Measurements from ENCODE around the gene MYZAP.

Gene MYZAP

DNA sequence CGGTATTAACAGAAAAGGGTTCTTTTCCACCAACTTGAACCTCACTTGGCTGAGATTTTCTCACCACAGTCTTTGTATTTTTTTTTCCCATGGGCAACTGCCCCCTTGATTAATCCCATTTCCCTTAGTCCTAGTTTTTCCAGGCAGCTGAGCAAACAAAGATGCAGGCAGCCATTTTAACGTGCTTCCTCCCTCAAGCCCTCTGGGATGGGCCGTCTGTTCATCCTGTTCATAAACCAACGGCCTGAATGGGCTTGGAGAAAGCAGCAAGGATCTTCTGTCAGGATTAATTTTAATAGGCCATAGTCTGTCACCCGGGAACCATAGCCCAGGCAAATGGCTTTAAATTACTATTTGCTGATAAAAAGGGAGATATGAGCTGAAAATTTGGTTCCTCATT, 104.4 kb downstream of the MYZAP start:
- no peak for DNase-seq (ENCODE audit: low read depth, low spot score)

DNA sequence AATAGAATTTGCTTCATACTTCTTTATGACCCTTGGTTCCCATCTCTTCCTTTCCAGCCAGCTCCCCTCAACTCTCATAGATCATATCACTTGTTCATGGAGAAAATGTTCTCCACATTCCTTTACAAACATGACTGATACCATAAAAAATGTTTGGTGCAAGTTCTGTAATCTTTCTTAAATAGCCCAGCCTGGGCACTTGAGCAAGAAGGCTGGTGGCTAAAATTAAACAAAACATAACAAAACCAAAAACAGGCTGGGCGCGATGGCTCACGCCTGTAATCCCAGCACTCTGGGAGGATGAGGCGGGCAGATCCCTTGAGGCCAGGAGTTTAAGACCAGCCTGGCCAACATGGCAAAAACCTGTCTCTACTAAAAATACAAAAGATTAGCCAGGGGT, 105.9 kb downstream of the MYZAP start:
- DNase-seq (ENCODE audit: low read depth, low spot score), result no peak

DNA sequence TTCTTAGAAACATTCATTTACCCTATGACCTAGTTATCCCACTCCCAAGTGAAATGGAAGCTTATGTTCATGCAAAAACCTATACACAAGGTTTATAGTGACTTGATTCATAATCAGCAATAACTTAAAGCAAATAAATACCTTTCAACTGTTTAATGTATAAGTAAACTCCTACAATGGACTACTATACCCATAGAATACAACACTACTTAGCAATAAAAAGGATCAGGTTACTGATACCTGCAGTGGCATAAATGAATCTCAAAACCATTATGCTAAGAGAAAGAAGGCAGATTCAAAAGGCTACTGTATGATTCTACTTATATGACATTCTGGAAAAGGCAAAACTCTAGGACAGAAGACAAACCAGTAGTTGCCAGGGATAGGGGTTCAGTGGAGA, 106.5 kb downstream of the MYZAP start:
- DNase-seq (ENCODE audit: low read depth, low spot score), result no peak

DNA sequence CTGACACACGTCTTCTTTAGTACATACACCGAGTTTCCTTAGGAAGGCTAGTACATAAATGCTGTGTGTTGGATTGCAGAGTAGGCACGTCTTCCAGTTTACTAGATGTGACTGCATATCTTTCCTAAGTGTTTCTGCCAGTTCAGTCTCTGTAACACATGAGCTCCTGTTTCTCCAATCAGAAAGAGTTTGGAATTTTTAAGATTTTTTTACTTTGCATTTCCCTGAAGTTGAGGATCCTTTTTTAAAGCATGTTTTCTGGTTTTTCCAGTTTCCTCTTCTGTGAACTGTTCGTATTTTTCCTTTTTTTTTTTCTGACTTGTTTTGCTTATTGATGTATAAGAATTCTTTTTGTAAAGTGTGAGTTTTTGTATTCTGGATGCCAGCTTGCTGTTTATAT, 107.3 kb downstream of the MYZAP start:
- DNase-seq (ENCODE audit: low read depth, low spot score), result no peak

DNA sequence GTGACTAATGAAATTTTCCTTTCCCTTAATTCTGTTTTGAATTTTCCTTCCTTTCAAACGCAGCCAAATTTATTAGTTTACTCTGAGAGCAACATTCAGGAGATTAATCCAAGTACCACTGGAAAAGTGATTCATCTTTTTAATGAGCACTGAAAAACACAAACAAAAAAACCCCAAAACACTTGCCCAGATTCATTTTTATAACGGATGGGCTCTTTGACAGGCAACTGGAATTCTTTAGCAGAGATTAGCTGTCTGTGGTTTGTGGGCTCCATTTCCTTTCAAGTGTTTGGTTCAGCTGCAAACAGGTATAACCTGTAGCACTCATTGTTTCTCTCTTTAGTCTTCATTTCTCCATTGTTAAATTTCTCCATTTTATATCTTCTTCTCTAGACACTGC, 111.7 kb downstream of the MYZAP start:
- DNase-seq (ENCODE audit: low read depth, low spot score), result peak; percentile 51

DNA sequence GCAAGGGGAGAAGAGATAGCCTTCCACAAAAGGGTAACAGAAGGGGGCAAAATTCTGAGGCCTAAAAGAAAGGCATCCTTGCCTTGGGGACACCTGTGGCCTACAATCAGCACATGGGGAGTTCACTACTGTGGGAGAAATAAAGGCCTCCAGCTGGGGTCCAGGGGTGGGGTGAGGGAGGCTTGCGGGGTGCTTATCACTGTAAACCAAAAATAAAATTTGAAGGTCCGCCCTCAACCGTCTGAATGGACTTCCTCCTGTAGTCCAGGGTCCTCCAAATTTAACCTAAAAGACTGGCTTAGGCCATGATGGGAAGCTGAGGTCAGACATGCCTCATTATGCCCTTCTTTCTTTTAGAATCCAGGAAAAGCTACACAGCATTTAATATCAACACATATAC, 112.7 kb downstream of the MYZAP start:
- DNase-seq (ENCODE audit: low read depth, low spot score), result no peak

DNA sequence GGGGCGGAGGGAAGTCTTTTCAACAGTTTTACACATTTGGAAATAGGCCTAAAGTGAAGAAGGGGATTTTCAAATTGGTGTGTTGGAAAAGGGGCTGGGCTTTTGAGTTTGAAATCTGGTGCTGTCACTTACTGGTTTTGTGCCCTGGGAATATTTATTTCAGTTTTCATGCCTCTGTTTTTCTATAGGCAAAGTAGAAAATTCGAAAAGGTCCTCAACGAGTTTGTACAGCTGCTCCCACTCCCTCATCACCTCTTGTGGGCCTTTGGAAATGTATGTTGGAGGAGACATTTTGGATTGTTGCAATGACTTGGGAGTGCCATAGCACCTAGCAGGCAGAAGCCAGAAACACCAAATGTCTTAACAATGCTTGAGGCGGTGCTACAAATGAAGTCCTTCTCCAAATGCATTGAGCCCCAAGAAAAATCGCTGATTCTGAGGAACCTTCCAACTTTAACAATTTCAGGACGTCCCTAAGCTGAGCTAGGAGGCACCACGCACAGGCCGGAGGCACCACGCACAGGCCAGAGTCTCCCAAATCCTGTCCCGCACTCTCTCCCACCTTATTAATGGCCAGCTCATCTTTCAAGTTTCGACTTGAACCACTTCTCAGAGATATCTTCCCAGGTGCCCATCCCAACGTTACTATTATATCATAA, 114.2 kb downstream of the MYZAP start:
- no peak for DNase-seq (ENCODE audit: low read depth, low spot score)

DNA sequence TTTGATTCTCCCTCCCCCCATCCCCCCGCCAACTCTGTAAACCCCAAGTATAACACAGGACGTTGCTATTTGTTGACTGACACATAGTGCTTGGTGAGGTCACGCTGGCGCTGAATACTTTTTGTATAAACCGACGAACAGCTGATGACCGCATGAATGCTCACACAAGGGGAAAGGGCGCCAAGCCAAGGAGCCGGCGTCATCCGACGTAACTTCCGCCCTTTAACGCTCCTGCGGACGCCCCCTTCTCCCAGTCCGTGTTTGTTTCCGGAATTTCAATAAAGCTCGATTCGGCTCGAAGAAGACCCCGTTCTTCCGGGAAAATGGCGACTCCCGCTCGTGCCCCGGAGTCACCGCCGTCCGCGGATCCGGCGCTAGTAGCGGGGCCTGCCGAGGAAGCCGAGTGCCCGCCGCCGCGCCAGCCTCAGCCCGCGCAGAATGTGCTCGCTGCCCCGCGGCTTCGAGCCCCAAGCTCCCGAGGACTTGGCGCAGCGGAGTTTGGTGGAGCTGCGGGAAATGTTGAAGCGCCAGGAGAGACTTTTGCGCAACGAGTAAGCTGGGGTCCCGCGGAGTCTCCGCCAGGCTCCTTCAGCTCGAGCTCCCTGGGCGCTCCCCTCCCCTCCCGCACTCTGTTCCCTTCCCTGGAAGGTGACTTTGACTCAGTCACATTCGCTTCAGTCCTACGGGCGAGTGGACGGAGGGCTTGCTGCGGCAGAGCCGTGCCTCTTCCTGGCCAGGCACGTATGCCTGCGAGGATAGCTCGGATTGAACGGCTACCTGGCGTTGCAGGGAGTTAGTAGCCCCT, 114.9 kb downstream of the MYZAP start, which contains the start of gene POLR2M:
Gene POLR2M (plus strand): TSS at position 310 of the 805 bp plus-strand sequence. CDS start 129 bp downstream, at position 439.
- DNase-seq (ENCODE audit: low read depth, low spot score), result peak; percentile 99

DNA sequence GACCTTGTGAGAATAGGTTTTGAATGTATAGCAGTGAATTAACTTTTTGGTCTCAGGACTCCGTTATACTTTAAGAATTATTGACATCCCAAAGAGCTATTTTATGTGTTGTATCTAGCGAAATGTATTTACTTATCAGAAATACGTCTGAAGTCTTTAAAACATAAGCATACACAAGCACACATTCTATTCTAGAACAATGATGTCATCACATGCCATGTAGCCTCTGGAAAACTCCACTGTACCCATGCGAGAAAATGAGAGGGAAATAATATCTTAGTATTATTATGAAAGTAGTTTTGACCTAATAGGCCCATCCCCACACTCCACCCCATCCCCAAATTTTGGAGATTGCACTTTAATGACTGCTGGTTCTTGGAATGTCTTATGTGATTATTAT, 116.3 kb downstream of the MYZAP start:
- peak; percentile 37 for DNase-seq (ENCODE audit: low read depth, low spot score)

DNA sequence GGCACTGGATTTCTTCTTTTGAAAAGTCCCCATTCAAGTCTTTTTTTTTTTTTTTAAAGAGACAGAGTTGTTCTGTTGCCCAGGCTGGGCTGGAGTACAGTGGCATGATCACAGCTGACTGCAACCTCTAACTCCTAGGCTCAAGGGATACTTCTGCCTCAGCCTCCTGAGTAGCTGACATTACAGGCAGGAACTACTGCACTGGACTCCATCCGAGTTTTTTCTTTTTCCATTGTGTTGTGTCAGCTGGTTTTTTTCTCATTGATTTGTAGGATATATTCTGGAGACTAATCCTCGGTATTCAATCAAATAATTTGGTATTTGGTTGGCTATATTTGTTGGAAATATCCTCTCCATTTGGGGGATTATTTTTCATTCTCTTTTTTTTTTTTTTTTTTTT, 126.6 kb downstream of the MYZAP start:
- DNase-seq (ENCODE audit: low read depth, low spot score), result no peak

DNA sequence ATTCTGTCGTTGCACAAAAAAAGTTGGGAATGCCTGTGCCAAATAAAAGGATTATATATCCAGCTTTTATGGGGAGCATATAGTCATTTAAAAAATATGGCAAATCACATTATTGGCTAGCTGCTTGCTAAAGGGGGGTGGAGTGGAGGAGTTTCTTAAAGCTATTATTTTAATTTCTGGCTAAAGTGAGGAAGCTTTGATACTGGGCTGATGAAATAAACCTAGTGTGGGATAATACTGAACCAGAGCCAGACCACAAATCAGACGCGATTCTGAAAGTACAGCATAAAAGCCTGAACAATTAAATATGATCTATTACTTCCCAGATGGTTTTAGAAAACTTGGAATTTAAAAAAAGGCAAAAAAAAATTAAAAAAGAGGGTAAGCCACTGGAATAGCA, 129.2 kb downstream of the MYZAP start:
- DNase-seq (ENCODE audit: low read depth, low spot score), result peak; percentile 31

DNA sequence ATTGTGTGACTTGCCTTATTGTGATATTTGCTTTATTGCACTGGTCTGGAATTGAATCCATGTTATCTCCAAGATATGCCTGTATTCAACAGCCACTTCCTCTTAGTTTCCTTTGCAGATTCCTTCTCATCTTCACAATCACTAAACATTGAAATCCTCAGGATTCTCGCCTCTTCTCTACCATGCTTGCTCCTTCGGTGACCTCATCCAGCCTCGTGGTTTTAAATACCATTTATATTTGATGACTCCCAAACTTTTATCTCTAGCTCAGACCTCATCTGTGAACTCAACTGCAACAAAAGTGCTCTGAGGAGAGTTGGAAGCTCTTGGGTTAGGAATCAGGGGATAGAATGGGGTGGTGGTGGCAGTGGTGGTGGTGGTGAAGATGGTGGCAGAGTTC, 134.7 kb downstream of the MYZAP start:
- peak; percentile 14 for DNase-seq (ENCODE audit: low read depth, low spot score)

DNA sequence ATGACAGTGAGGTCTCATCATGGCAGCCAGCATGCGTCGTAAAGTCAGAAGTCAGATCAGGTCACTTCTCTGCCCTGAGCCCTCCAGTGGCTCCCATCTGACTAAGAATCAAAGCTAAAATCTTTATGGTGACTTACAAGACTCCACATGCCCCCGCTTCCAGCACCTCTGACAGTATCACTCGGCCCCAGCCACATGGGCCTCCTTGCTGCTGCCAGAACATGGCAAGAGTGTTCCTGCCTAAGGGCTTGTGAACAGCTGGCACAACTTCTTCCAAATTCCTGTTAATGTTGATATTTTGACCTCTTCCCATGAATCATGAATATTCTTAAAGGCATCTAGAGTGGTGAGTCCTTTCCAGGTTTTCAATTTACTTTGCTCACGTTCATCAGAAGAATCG, 135.3 kb downstream of the MYZAP start:
- DNase-seq (ENCODE audit: low read depth, low spot score), result no peak

DNA sequence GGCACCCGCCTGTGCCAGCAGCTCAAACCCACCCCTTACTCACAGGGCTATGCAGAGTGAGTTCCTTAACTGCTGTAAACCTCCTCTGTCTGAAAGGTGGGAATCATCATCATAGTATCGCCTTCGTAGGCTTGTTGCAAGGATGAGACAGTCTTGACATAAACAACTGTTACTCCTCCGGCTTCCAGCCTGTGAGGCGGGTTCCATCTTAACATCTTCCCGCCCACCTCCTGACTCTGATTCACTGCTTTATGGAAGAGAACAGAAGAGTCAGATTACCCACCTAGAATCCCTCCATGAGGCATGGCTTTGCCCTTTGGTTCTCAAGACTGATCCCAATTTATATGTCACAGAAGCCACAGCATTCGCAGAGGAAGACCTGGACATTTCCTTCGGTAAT, 136.7 kb downstream of the MYZAP start:
- no peak for DNase-seq (ENCODE audit: low read depth, low spot score)

DNA sequence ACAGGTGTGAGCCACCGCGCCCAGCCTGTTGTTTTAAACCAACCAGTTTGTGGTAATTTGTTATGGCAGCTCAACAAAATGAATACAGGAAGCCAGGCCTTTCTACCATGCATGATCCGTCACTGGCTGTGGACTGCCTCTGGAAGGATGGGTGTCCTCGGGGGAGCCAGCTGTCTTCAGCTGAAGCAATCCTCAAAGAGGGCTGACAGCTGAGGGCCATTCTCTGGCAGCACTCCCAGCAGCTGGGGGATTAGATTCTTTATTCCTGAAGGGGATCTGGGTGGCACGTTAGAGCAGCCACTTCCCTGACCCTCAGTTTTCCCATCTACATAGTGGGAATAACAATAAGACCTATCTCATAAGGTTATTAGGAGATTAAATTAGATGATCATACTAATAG, 139.2 kb downstream of the MYZAP start:
- DNase-seq (ENCODE audit: low read depth, low spot score), result no peak

DNA sequence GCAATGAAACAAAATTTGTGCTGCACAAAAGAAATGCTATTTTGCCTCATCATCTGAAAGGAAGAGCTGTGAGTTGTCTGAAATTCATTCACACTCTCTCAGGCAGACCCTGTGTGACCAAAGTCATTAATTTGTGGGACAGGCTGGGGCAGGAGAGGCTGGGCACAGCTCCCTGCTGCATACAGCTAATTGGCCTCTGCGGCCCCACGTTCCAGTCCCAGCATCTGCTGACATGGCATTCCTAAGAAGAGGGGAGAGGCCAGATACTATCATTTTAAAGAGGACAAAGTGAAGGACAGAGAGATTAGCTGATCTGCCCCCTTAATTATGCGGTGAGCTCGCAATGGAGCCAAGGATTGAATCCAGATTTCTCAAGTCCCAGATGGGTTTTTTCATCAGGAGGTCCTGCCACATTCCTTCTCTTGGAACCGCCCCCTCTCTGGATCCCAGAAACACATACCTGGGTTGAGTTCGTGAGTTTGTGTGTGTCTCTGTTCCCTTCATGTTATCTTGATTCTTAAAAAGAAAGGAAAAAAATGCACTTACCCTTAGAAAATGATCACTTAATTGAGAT, 139.9 kb downstream of the MYZAP start:
- no peak for DNase-seq (ENCODE audit: low read depth, low spot score)

DNA sequence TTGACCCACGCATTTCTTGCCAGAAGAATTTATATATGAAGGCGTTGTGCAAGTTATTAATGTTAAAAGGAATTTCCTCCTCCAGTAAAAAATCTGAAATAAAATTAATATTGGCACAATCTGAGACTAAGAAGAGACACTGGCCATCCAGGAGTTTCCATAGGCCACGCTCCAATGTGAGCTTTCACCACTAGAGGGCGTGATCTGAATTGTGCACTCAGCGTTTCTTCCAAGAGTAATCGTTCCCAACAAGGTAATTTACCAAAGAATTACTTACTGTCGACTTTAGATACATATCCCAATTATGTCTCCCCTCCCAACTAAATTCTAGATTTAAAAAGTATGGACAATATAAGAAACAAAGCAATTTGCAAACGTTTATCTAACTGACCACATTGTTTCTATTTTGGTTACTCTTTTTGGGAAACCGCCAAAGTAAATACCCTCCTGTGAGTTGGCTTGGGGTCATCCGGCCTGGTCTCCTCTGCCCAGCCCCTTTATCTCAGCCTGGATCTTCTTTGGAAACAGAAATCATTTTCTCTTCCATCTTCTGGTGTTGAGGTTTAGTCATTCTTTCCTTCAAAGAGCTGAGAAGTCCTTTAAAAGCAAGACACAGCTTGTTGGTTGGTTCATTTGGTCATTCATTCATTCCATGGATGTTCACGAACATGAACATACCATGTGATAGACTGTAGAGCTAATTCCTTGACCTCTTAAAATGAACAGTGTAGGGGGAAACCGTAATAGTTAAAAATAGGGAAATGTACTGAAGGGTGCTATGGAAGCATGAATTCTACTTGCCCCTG, 141.0 kb downstream of the MYZAP start:
- DNase-seq (ENCODE audit: low read depth, low spot score), result peak; percentile 66

DNA sequence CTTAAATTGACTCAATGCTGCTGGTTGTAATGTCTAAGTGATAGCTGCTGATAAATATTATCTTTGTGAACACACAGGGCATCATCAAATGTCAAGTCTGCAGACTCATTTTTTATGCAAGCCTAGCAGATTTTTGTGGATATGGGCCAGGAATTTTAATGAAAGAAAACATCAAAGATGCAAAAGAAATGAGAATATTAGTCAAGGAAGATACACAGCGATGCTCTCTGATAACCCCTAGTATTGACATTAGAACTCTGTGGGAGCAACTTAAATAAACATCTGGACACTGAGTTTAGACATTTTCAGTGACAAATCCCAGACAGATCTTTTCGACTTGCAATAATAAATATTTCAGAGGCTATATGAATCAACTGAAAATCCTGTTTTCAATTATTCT, 143.2 kb downstream of the MYZAP start:
- DNase-seq (ENCODE audit: low read depth, low spot score), result no peak
